T-helper 2 cell treated with Interferon-gamma antibody and Interleukin-4, amounts not matched to agents 5 μg/mL and 100 μg/mL, for 36 hours (primary cell): ENCODE results near the gene LDHD.

ENCODE experiments used
- DNase-seq: peaks from one replicate; pipeline ENCODE4 v3.0.0; 2021; ENCODE audit warnings: low spot score
- H3K27ac Mint-ChIP-seq: one replicate; pipeline ENCODE4 v1.8.0; 2021; ENCODE audit warnings: mild to moderate bottlenecking, mixed read lengths
- H3K27me3 Mint-ChIP-seq: one replicate; pipeline ENCODE4 v1.8.0; 2021; ENCODE audit warnings: low read depth, mixed read lengths
- H3K36me3 Mint-ChIP-seq: one replicate; pipeline ENCODE4 v1.8.0; 2021; ENCODE audit warnings: low read depth, mixed read lengths
- H3K4me1 Mint-ChIP-seq: one replicate; pipeline ENCODE4 v1.8.0; 2021; ENCODE audit warnings: low read depth, mixed read lengths
- H3K4me3 Mint-ChIP-seq: one replicate; pipeline ENCODE4 v1.8.0; 2022; ENCODE audit warnings: mild to moderate bottlenecking, moderate library complexity, mixed read lengths
- H3K9me3 Mint-ChIP-seq: one replicate; pipeline ENCODE4 v1.8.0; 2021; ENCODE audit warnings: mixed read lengths

Gene LDHD

GRCh38 chr16:75086688-75087374 is 29.7 kb downstream of the LDHD start:
- Mint-ChIP-seq H3K27ac (no peak overlapping the region), H3K9me3 (no peaks in the 10 kb centered on the region), H3K36me3 (peaks cover 4% of the 10 kb centered on the region)

GRCh38 chr16:75086281-75086680 is 30.3 kb downstream of the LDHD start:
- DNase-seq = no peak
- Mint-ChIP-seq H3K27me3 (no peaks in the 10 kb centered on the region), H3K4me3 (no peak overlapping the region), H3K4me1 (peaks cover 24% of the 10 kb centered on the region), H3K9me3 (no peaks in the 10 kb centered on the region), H3K36me3 (peaks cover 4% of the 10 kb centered on the region), H3K27ac (no peak overlapping the region)

More at GRCh38 chr16:75086688-75087374, 29.7 kb downstream of the LDHD start:
- DNase-seq = no peak
- Mint-ChIP-seq H3K4me1 (peaks cover 22% of the 10 kb centered on the region), H3K27me3 (no peaks in the 10 kb centered on the region), H3K4me3 (no peak overlapping the region)

GRCh38 chr16:75085556-75085955 is 31.0 kb downstream of the LDHD start:
- no peak overlapping the region for H3K4me3 Mint-ChIP-seq
- H3K27ac Mint-ChIP-seq = no peak overlapping the region
- no peaks in the 10 kb centered on the region for H3K27me3 Mint-ChIP-seq
- H3K9me3 Mint-ChIP-seq = no peaks in the 10 kb centered on the region
- peaks cover 5% of the 10 kb centered on the region for H3K36me3 Mint-ChIP-seq
- no peak for DNase-seq
- H3K4me1 Mint-ChIP-seq = peaks cover 25% of the 10 kb centered on the region

GRCh38 chr16:75083813-75084212 is 32.8 kb downstream of the LDHD start:
- H3K27me3 Mint-ChIP-seq = no peaks in the 10 kb centered on the region
- peaks cover 17% of the 10 kb centered on the region for H3K4me1 Mint-ChIP-seq
- DNase-seq = no peak
- H3K9me3 Mint-ChIP-seq = no peaks in the 10 kb centered on the region
- no peak overlapping the region for H3K4me3 Mint-ChIP-seq
- peaks cover 7% of the 10 kb centered on the region for H3K36me3 Mint-ChIP-seq
- H3K27ac Mint-ChIP-seq = no peak overlapping the region

GRCh38 chr16:75081179-75081859 is 35.3 kb downstream of the LDHD start:
- H3K27ac Mint-ChIP-seq = no peak overlapping the region
- peaks cover 3% of the 10 kb centered on the region for H3K9me3 Mint-ChIP-seq
- no peaks in the 10 kb centered on the region for H3K27me3 Mint-ChIP-seq
- H3K36me3 Mint-ChIP-seq = peaks cover 20% of the 10 kb centered on the region
- peaks cover 27% of the 10 kb centered on the region for H3K4me1 Mint-ChIP-seq
- DNase-seq = no peak
- no peak overlapping the region for H3K4me3 Mint-ChIP-seq

- H3K4me3 Mint-ChIP-seq = no peak overlapping the region
- no peak overlapping the region for H3K27ac Mint-ChIP-seq
- H3K36me3 Mint-ChIP-seq = peaks cover 21% of the 10 kb centered on the region
- H3K27me3 Mint-ChIP-seq = no peaks in the 10 kb centered on the region
- peaks cover 3% of the 10 kb centered on the region for H3K9me3 Mint-ChIP-seq
- no peak for DNase-seq
- peaks cover 35% of the 10 kb centered on the region for H3K4me1 Mint-ChIP-seq
Observed at GRCh38 chr16:75080205-75081029, 36.2 kb downstream of the LDHD start.

- H3K36me3 Mint-ChIP-seq = peaks cover 21% of the 10 kb centered on the region
- H3K9me3 Mint-ChIP-seq = peaks cover 3% of the 10 kb centered on the region
- H3K27me3 Mint-ChIP-seq = no peaks in the 10 kb centered on the region
- H3K4me3 Mint-ChIP-seq = no peak overlapping the region
- H3K27ac Mint-ChIP-seq = no peak overlapping the region
- no peak for DNase-seq
- peaks cover 42% of the 10 kb centered on the region for H3K4me1 Mint-ChIP-seq
Observed at GRCh38 chr16:75079346-75079926, 37.1 kb downstream of the LDHD start.

- Mint-ChIP-seq H3K27me3 (no peaks in the 10 kb centered on the region), H3K36me3 (peaks cover 21% of the 10 kb centered on the region), H3K4me1 (peaks cover 45% of the 10 kb centered on the region), H3K4me3 (no peak overlapping the region), H3K9me3 (peaks cover 3% of the 10 kb centered on the region), H3K27ac (no peak overlapping the region)
- DNase-seq = no peak
Observed at GRCh38 chr16:75078886-75079285, 37.7 kb downstream of the LDHD start.

- no peak for DNase-seq
- Mint-ChIP-seq H3K4me1 (peaks cover 52% of the 10 kb centered on the region), H3K27ac (peak overlapping the region; percentile 93), H3K27me3 (no peaks in the 10 kb centered on the region), H3K36me3 (peaks cover 23% of the 10 kb centered on the region), H3K4me3 (peak overlapping the region; percentile 67), H3K9me3 (peaks cover 3% of the 10 kb centered on the region)
Observed at GRCh38 chr16:75075688-75076268, 40.8 kb downstream of the LDHD start.

- Mint-ChIP-seq H3K4me1 (peaks cover 59% of the 10 kb centered on the region), H3K4me3 (peak overlapping the region; percentile 67), H3K27ac (peak overlapping the region; percentile 93), H3K9me3 (peaks cover 3% of the 10 kb centered on the region), H3K36me3 (peaks cover 24% of the 10 kb centered on the region), H3K27me3 (no peaks in the 10 kb centered on the region)
- DNase-seq = peak; percentile 87
Observed at GRCh38 chr16:75074920-75075687, 41.5 kb downstream of the LDHD start.

GRCh38 chr16:75074304-75074793 is 42.2 kb downstream of the LDHD start:
- H3K9me3 Mint-ChIP-seq = peaks cover 3% of the 10 kb centered on the region
- peaks cover 62% of the 10 kb centered on the region for H3K4me1 Mint-ChIP-seq
- peaks cover 24% of the 10 kb centered on the region for H3K36me3 Mint-ChIP-seq
- no peak for DNase-seq
- H3K27me3 Mint-ChIP-seq = no peaks in the 10 kb centered on the region
- peak overlapping the region; percentile 33 for H3K4me3 Mint-ChIP-seq
- peak overlapping the region; percentile 43 for H3K27ac Mint-ChIP-seq

GRCh38 chr16:75073545-75074303 is 42.9 kb downstream of the LDHD start:
- Mint-ChIP-seq H3K36me3 (peaks cover 20% of the 10 kb centered on the region), H3K4me1 (peaks cover 60% of the 10 kb centered on the region), H3K4me3 (peak overlapping the region; percentile 33), H3K27ac (peak overlapping the region; percentile 43), H3K9me3 (peaks cover 3% of the 10 kb centered on the region), H3K27me3 (no peaks in the 10 kb centered on the region)
- DNase-seq = no peak
